NCI-H1694 (cell line): ENCODE results near the gene FSD1L.
"Not testable (repeated sequence)": the region's sequence is repeated elsewhere in the genome, so short reads cannot be mapped to it uniquely, and the experiment has no call there.

Experiments
- DNase-seq: peaks from one replicate; lab custom pipeline; 2025; lab: John Stamatoyannopoulos, UW

Gene FSD1L

GRCh38 chr9:105572455-105572854, 124.6 kb downstream of the FSD1L start:
- no peak for DNase-seq

DNA sequence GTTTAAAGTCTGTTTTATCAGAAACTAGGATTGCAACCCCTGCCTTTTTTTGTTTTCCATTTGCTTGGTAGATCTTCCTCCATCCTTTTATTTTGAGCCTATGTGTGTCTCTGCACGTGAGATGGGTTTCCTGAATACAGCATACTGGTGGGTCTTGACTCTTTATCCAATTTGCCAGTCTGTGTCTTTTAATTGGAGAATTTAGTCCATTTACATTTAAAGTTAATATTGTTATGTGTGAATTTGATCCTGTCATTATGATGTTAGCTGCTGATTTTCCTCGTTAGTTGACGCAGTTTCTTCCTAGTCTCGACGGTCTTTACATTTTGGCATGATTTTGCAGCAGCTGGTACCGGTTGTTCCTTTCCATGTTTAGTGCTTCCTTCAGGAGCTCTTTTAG, 132.1 kb downstream of the FSD1L start:
- DNase-seq = not testable (repeated sequence)

DNA sequence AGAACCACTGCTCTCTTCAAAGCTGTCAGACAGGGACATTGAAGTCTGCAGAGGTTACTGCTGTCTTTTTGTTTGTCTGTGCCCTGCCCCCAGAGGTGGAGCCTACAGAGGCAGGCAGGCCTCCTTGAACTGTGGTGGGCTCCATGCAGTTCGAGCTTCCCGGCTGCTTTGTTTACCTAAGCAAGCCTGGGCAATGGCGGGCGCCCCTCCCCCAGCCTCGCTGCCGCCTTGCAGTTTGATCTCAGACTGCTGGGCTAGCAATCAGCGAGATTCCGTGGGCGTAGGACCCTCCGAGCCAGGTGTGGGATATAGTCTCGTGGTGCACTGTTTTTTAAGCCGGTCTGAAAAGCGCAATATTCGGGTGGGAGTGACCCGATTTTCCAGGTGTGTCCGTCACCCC, 133.7 kb downstream of the FSD1L start:
- DNase-seq = not testable (repeated sequence)

- DNase-seq = no peak
Observed at GRCh38 chr9:105593145-105593544, 145.3 kb downstream of the FSD1L start.
